Testis (tissue), 2 donors: ENCODE results near the gene ACACA.

Source experiments
- POLR2A ChIP-seq: fragments of 450-650 bp; IDR thresholded peaks from one replicate; pipeline ENCODE4 v1.6.1; 2017; ENCODE audit warnings: antibody characterized with exemption, mild to moderate bottlenecking, moderate library complexity
- TF ChIP-seq, protein P1 (sequence below), 3 experiments: fragments of 450-650 bp in 2 of 3; fragments of 200-600 bp in 1 of 3; sonication (generic) in 1 of 3; IDR thresholded peaks; one replicate each; pipeline ENCODE4 v1.5.1; 2016 to 2019; ENCODE audit warnings: antibody characterized with exemption in 3 of 3, mild to moderate bottlenecking in 2 of 3, moderate library complexity in 1 of 3

DNA sequence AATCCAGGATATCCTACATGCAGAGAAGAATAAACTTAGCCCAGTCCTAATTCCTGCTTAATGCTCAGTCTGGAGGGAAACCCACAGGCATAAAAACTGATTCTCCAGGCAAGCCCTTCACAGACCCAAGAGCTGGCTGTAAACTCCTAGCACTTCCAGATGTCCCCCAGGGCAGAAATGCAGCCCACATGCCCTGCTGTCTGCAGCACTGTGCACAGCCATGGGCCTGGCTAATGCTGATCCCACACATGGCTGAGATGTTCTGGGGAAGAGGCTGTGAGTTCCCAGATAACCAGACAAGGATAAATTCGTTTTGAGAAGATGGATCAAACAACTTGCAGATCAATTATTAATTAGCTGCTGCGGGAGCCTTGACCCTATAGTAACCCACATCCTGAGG is 309.5 kb downstream of the ACACA start:
- TF ChIP-seq, protein P1, sequence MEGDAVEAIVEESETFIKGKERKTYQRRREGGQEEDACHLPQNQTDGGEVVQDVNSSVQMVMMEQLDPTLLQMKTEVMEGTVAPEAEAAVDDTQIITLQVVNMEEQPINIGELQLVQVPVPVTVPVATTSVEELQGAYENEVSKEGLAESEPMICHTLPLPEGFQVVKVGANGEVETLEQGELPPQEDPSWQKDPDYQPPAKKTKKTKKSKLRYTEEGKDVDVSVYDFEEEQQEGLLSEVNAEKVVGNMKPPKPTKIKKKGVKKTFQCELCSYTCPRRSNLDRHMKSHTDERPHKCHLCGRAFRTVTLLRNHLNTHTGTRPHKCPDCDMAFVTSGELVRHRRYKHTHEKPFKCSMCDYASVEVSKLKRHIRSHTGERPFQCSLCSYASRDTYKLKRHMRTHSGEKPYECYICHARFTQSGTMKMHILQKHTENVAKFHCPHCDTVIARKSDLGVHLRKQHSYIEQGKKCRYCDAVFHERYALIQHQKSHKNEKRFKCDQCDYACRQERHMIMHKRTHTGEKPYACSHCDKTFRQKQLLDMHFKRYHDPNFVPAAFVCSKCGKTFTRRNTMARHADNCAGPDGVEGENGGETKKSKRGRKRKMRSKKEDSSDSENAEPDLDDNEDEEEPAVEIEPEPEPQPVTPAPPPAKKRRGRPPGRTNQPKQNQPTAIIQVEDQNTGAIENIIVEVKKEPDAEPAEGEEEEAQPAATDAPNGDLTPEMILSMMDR (IDR thresholded peaks at IDR 0.05) = no peak
- TF ChIP-seq POLR2A = no peak
